HCEC 1CT (cell line): ENCODE measurements around the gene METTL25.

Experiments used
- DNase-seq: peaks from one replicate; pipeline ENCODE4 v3.0.0-alpha.2; 2017

Gene METTL25

GRCh38 chr12:82473111-82473754 lies 114.9 kb downstream of the METTL25 start:
- no peak for DNase-seq

GRCh38 chr12:82474181-82474797 lies 116.0 kb downstream of the METTL25 start:
- DNase-seq: no peak

GRCh38 chr12:82474798-82475184 lies 116.5 kb downstream of the METTL25 start:
- DNase-seq: no peak

GRCh38 chr12:82475211-82475610 lies 116.9 kb downstream of the METTL25 start:
- no peak for DNase-seq

DNA sequence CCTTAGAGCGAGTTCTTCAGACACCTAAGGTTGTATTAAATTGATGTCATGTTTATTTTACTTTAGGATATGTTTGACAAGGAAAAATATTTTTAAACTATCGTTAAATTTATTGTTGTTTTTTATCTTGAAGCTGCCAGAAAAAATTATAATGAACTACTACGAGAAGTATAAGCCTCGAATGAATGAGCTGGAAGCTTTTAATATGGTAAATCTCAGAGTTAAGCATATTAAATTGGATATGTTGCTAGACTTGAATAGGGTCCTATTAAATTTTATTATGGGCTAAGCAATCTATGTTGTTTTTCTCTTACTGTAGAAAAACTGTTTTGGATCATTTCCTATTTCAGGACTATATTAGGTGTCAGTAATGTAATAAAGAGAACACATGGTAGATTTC lies 118.2 kb downstream of the METTL25 start:
- DNase-seq: no peak

GRCh38 chr12:82479511-82479910 lies 121.2 kb downstream of the METTL25 start:
- no peak for DNase-seq

GRCh38 chr12:82480606-82481005 lies 122.3 kb downstream of the METTL25 start:
- DNase-seq: no peak

DNA sequence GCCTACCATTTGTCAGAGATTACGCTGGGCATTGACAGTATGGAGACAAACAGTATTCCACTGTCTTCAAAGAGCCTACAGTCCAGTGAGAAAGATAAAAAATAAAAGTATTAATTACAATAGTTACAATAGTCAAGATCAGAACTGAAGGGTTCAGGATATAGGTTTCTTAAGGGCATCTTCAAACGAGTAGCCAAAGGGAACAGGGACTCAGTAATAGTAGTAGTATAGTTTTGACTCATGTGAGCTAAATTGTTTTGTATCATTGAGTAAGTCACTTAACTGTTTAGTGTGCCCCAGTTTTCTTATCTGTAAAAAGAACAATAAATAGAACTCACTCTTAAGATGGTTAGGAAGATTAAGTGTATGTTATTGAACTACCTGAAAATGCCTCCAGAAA lies 123.6 kb downstream of the METTL25 start:
- no peak for DNase-seq

- peak; percentile 3 for DNase-seq
Measured at GRCh38 chr12:82486524-82487235, 128.4 kb downstream of the METTL25 start.

DNA sequence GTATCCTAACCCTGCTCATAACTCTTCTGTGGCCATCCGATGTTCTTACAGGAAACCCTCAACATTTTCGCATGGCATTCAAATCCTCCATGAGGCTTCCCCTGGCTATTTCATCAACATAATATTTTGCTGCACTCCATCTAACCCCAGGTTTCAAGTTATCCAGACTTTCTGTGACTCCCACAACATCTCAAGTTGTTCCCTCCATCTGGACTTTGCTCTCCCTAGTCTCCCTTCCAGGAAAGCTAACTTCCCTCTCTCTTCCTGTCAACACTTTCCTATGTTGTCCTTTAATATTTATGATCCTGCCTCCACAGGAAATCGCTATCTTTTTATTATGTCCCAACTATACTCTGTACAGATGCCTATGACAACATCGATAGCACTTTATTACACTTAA lies 146.1 kb downstream of the METTL25 start:
- no peak for DNase-seq

DNA sequence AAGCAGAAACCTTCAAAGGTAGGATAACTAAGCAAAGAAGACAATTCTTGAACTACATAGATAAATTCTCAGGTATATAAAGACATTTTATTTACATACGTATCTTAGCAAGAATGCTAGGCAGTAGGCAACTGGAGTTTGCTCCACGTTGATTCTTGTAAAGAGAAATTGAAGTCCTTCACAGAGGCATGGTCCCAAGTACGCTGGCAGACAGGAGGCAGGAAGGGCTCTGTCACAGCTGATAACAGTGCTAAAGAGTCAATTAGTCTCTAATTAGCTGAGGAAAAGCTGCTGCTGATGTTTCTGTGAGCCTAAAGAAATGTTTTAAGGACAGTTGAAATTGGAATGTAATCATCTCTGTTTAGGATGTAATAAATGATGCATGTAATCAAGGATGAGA lies 146.8 kb downstream of the METTL25 start:
- DNase-seq: no peak

DNA sequence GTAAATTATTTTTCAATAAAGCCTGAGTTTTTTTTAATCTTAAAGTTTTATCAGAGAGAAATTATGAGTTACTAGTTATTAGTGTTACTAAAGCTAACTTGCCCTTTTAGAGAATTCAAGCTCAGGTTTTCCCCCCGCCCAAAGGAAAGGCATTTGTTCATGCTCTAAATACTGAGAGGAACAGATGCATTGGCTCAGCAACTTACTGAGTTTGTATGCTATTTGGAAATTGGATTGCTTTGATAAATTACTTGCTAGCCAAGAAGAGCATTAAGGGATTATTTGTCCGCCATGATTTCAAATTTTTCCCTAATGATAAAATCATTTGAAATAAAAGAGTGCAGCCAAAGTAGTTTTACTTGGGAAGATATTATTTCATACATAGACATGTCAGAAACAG lies 149.4 kb downstream of the METTL25 start:
- no peak for DNase-seq

GRCh38 chr12:82510386-82510785 lies 152.1 kb downstream of the METTL25 start:
- DNase-seq: no peak

GRCh38 chr12:82514880-82515279 lies 156.6 kb downstream of the METTL25 start:
- no peak for DNase-seq

- DNase-seq: no peak
Measured at GRCh38 chr12:82515652-82516051, 157.3 kb downstream of the METTL25 start.

DNA sequence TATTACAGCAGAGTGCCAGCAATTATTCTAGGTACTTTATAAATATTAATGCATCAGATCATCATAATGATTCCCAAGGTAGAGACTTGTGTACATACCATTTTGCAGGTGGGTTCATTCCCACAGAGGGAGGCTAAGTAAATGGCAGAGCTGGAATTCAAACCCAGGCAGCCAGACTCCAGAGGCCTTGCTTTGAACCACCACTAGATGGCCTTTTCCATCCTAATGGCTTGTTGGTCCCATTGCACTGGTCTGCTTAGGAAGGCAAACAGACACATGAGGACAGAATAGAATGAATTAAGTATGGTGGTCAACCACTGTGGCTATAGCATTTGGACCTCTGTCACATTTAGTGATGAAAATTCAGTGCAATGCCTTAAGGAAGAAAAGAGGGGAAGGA lies 158.7 kb downstream of the METTL25 start:
- DNase-seq: no peak

DNA sequence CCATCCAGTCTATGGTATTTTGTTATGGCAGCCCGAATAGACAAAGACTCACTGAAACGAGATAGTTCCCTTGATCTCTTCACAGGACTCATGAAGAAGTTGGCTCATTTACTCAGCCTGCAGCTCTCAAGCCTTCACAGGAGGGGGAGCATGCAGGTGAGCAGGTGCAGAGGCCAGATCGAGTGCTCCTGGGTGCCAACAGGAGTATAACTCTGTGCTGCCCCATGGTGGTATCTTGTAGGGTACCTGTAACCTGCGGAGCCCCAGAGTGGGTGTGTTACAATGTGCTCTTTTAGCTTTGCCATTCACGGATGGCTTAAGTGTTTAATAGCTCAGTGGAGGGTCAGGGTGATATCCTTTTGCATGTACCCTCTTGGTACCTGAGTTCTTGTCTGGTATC lies 159.5 kb downstream of the METTL25 start:
- no peak for DNase-seq

- DNase-seq: no peak
Measured at GRCh38 chr12:82519510-82519909, 161.2 kb downstream of the METTL25 start.

DNA sequence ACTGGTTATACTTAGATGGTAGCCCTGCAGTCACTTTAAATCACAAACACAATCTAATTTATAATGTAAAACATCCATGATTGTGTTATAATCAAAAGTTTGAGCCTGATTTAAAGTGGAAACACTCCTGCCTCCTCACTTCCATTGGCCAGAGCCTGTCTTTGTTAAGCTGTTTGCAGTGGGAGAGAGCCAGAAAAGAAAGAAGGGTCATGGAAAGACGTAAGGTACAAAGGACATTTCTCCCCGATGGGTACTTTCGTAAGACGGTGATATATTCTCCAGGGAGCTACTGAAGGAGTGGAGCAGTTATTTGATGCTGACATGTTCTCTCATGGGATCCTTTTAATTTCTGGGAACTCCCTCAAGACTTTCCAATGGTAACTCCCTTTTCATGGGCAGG lies 164.0 kb downstream of the METTL25 start:
- DNase-seq: no peak

- no peak for DNase-seq
Measured at GRCh38 chr12:82522762-82523161, 164.4 kb downstream of the METTL25 start.

DNA sequence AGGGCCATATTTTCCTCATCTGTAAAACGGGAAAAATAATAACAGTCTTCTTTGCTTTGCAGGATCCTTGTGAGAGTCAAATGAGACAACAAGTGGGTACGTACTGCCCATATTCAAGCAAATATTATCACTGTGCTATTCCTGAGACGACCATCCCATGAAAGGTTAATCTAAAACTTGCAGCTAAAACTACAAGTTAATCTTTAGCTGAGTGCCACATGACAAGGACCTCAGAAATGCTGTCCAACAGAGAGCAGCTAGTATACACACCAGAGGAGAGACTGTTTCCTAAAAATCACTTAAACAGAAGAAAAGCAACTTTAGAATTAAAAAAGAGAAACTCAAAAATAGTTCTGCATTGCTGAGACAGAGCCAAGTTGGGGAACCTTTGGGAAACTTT lies 165.7 kb downstream of the METTL25 start:
- DNase-seq: no peak

- DNase-seq: no peak
Measured at GRCh38 chr12:82524641-82525040, 166.3 kb downstream of the METTL25 start.

DNA sequence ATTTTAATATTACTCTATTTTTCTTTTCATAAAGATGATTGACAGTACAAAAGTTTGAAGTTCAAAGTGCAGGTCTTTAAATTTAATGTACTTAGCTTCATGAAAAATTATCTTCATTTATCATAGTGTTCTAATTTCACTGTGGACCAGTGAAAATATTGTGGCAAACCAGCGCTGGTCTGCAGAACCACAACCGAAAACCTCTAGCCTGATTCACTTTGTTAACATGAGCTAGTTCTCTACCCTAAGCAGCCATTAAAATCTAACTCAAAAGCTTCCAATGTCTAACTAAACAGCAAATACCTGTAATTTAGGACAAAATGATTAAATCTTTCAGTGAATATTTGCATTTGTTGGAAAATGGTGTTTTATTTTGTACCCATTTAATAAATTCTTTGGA lies 167.3 kb downstream of the METTL25 start:
- DNase-seq: no peak

GRCh38 chr12:82527165-82527780 lies 168.9 kb downstream of the METTL25 start:
- peak; percentile 54 for DNase-seq
